HG03571 (cell line): ENCODE measurements around the gene TYROBP.
"Not testable (repeated sequence)": the region's sequence is repeated elsewhere in the genome, so short reads cannot be mapped to it uniquely, and the experiment has no call there.

Experiments used
- ATAC-seq: cut with Tn5 transposase; IDR thresholded peaks from one replicate; pipeline ENCODE4 v1.9.1; 2021; ENCODE audit not compliant: unreplicated experiment

TYROBP gene

DNA sequence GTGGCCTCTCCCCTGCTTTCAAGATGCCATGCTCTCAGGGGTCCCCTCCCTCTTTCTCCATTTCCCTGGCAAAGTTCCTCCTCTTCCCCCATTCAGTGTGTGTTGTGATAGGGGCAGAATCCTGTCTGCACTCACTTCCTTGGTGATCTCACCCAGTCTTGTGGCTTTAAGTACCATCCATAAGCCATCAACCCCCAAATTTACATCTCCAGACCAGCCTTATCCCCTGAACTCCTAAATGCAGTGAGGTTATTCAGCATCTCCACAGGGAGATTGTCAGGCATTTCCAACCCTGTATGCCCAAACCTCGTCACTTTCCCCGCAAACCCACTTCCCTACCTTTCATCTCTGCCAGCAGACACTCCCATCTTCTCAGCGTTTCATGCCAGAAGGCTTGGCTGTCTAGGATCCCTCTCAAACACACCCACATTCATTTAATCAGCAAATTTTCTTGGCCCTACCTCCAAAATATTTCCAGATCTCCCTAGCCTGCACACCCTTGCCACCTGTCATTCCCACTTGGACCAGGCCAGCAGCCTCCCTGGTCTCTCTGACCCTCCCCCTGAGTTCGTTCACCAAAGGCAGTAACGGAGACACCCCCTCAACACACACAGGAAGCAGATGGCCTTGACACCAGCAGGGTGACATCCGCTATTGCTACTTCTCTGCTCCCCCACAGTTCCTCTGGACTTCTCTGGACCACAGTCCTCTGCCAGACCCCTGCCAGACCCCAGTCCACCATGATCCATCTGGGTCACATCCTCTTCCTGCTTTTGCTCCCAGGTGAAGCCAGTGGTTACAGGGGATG lies 6.0 kb downstream of the TYROBP start, which contains the start of gene HCST:
TSS of gene HCST (plus strand) at position 676 of the 808 bp plus-strand sequence. CDS start at position 741, 65 bp downstream.
- no peak for ATAC-seq

DNA sequence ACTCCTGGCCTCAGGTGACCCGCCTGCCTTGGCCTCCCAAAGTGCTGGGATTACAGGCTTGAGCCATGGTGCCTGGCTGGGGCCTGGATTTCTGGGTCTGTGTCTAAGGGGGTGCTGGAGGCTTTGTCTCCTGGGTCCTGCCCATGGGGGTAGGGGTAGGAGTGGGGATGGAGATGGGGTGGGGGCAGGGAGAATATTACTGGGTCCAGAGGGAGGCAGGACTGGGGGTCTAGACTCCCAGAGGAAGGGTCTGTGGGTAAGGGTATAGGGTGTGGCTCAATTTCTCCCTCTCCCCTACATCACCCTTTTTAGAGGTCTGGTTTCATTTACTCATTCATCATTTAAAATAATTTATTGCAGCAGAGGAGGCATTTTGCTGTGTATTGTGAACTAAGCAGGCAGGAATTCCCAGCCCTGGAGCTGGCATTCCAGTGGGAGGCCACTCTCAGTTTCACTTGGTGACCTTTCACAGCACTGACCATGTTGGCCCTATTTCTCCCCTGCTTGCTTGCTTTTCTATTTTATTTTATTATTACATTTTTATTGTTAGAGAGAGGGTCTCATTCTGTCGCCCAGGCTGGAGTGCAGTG lies 6.9 kb downstream of the TYROBP start:
- ATAC-seq: no peak

DNA sequence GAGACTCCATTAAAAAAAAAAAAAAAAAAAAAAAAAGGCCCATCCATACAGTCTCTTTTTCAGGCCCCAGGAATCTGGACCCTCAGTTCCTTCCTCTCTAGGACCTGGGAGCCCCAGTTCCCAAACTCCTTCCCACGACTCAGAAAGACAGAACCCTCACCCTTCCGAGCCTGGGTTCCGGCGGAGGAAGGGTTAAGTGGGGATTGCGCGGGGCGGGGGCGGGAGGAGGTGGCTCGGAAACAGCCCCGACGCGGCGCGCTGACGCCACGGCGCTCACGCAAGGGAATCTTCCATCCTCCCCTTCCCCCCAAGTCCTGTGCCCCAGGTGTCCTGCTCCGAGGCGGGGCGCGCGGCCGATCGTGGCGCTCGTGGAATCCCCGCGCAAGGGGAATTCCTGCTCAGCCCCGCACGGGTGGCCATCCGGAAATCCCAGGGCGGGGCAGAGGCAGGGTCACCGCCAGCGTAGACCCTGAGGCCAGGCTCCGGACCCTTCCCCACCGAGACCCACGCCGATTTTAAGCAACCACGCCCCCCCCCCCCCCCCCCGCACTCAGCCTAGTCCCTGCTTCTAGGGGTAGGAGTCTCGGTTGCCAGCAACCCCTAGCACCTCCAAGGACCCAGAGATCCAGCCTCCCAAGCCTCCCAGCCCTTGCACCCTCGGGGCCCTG lies 8.4 kb downstream of the TYROBP start:
- ATAC-seq: no peak

DNA sequence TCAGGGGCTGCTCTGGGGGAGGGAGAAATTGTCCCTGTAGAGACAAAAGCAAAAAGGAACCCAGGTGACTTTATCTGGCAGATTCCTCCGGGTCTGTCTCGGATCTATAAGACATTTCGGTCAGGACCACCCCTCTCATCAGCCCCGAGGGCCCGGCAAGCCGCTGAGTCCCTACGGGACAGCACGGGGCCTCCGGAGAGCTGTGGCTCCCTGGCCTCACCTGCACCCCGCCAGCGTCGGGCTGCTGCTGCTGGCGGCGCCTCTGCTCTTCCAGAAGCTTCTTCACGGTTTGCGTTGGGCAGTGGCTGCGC lies 9.6 kb downstream of the TYROBP start:
- no peak for ATAC-seq

DNA sequence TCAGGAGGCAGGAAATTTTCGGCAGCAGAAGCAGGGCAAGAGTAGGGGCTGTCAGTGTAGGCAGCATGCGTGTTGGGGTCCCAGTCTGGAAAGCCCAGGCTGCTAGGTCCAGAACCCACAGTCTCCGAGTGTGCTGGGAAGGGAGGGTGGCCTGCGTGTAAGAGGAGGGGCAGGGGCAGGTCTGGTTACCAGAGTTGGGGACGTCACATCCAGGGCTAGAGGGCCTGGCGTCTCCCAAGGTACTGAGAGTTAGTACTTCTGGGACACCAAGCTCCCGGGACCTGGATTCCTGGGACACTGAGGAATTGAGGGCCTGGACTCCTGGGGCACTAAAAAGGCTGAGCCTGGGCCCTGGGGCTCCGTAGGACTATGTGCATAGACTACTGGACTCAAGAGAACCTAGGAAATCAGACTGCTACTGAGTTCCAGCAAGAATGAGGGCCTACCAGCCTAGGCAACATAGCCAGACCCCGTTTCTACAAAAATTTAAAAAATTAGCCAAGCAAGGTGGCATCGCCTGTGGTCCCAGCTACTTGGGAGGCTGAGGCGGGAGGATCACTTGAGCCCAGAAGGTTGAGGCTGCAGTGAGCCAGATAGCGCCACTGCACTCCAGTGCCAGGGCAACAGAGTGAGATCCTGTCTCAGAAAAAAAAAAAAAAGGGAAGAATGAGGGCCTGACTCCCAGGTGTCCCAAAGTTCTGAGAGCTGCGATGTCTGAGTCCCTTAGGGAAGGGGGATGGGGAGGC lies 10.2 kb downstream of the TYROBP start:
- ATAC-seq: no peak

DNA sequence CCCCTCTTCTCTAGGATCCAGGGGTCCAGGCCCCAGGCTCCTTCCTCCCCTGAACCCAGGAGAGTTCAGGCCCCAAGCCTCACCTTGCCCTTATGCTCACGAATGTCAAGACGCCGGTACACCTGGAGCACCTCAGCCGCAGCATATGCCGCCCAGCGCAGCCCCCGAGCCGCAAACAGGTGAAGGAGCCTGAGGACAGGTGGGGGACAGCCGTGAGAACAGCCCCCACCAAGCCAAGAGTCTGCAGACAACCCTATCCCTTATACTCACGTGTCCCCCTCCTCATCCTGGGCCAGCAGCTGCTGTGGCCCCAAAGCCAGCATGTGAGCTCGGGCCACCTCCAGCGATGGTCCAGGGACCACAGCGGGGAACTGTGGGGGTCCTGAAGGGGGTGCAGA lies 11.5 kb downstream of the TYROBP start:
- no peak for ATAC-seq

DNA sequence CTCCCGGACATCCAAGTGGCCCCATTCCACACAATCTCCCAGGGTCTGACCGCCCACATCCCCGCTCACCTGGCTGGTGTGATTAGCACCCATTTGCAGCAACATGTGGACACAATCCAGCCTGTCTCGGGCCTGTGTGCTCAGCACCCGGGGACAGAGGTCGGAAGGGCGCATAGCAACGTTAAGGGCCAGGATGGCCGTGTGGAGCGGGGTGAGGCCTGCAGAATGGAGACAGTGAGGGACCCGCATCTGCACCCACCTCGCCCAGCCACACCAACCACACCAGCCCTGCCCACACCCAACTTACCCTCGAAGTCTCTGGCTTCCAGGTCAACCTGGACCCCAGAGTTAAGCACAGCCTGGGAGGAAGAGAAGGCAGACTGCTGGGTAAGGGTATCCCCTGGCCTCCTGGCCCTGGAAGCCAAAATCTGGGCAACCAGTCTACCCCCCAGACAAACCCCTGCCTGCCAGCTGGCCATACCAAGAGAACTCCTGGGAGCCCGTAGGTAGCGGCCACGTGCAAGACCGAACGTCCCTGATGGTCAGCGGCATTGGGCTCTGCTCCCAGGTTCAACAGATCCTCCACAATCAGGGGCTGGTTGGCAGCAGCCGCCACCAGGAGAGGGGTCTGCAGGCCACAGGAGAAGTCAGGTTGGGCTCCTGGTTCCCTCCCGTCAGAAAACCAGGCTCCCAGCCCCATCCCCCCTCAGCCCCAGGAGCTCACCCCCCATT lies 12.0 kb downstream of the TYROBP start:
- no peak for ATAC-seq

DNA sequence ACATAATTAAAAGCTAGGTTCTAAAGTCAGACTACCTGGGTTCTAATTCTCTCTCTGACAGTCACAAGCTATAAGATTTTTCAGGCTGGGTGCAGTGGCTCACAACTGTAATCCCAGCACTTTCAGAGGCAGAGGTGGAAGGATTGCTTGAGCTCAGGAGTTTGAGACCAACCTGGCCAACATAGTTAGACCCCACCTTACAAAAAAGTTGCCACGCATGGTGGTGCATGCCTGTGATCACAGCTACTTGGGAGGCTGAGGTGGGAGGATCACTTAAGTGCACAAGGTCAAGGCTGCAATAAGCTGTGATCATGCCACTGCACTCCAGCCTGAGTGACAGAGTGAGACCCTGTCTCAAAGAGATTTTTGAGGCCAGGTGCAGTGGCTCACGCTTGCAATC lies 13.8 kb downstream of the TYROBP start:
- no peak for ATAC-seq

DNA sequence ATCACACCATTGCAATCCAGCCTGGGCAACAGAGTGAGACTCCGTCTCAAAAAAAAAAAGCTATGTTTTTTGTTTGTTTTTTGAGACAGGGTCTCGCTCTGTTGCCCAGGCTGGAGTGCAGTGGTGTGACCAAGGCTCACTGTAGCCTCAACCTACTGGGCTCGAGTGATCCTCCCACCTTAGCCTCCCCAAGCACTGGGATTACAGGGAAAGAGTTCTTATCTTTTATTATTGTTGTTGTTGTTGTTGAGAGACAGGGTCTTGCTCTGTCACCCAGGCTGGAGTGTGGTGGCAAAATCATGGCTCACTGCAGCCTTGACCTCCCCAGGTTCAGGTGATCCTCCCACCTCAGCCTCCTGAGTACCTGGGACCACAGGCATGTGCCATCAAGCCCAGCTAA lies 16.3 kb downstream of the TYROBP start:
- ATAC-seq: not testable (repeated sequence)

DNA sequence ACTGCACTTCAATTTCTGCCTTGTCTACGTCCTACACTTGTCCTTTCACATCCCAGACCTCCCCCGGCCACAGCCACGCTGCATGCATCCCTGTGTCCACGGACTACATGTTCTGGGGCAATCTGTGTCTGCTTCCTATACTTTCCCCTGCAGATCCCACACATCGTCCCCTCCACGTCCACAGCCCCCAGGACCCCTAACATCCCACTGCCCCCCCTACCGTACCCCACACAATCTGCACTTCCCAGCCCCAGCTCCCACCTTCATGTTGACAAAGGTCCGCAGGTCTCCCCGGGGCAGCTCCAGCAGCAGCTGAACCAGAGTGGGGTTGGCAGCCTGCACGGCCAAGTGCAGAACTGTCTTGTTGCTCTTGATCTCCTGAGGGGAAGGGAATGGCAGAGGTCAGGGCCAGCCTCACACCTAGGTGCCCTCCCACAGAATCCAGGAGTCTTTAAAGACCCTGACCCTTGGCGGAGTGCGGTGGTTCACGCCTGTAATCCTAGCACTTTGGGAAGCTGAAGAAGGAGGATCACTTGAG lies 17.9 kb downstream of the TYROBP start:
- no peak for ATAC-seq

DNA sequence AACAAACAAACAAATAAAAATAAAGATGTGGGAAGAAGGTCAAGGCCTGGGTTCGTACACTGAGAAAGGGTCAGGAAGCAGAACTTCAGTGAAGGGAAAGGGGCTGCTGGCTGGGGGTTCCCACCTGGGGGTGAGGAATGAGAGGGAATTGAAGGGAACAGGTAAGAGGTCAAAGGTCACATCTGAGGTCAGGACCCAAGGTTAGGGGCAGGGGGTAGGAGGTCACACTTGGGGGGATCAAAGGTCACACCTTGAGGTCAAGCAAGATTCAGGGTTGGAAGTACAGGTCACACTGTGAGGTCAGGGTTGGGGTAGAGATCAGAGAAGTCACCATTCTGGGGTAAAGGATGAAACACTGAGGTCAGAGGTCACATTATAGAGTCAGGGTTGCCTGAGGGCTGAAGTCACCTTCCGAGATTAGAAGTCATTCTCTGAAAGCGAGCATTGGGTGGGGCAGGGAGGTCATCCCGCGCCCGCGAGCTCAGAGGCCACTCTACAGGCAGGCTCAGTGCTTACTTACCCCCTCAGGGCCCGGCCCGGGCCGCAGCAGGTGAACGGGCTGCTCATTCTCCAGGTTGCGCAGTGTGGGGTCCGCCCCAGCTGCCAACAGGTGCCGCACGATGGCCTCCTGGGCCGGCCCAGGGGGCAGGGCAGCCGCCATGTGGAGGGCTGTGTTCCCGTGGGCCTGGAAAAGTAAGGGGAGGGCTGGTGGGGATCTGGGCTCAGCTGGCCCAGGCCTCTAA lies 18.6 kb downstream of the TYROBP start:
- no peak for ATAC-seq

DNA sequence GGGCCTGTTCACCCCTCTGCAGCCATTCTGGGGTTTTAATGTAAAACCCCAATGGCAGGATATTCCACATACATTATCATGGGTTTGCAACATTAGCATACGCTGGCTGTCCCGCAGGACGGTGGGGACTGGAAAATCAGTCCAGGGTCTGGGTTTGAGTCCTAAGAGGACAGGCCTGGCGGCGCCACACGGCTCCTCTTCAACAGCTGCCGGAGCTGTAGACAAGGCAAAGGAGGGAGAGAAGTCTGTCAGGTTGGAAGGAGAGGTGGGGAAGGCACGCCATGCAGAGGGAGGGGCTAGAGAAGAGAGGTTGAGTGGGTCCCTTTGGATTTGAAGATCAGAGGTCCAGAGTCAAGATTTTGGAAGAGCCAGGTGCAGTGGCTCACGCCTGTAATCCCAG lies 19.7 kb downstream of the TYROBP start:
- ATAC-seq: no peak

DNA sequence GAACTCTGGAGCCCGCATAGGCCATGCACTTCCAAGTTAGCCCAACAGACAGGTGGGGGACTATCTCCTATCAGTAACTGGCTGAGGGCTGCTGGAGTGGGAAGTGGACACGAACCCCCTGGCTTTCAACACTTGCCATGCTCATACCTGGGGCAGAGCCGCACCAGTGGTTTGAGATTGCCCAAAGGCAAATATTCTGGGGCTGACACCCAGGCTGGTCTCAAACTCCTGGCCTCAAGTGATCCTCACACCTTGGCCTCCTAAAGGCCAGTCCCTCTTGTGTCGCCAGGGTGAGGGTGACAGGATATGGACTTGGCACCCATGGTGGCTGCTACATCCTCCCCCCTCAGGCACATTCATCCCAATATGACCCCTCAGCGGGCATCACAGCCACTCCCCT lies 20.9 kb downstream of the TYROBP start:
- no peak for ATAC-seq

DNA sequence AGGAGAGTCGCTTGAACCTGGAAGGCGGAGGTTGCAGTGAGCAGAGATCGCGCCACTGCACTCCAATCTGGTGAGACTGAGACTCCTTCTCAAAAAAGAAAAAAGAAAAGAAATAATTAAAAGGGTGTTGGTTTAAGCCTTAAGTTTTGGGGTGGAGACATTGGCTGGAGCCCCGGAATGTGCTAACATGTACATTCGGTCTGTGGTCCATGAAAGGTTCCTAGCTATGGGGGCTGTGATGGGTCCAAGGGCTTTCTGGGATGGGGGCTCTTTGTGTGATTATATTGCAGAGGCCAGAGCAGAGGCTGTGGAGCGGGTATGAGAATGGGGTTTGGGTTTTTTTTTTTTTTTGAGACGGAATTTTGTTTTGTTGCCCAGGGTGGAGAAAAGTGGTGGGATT lies 22.2 kb downstream of the TYROBP start:
- ATAC-seq: no peak

DNA sequence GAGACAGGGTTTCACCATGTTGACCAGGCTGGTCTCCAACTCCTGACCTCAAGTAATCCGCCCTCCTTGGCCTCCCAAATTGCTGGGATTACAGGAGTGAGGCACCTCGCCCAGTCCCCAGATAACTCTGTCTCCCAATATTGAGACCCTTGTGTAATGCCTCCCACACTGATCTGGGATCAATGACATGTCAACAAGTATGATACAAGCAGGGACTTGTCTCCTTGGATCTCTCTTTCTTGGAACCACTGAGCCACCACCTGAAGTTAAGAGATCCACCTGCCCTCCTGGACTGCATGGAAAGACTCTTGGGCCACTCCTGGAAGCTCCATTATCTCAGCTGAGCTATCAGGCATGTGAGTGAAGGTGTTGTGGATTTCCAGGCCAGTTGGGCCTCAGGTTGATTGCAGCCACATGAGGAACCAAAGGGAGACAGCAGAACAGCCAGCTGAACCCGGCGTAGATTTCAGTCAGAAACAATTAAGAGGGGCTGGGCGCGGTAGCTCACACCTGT lies 22.8 kb downstream of the TYROBP start:
- no peak for ATAC-seq

DNA sequence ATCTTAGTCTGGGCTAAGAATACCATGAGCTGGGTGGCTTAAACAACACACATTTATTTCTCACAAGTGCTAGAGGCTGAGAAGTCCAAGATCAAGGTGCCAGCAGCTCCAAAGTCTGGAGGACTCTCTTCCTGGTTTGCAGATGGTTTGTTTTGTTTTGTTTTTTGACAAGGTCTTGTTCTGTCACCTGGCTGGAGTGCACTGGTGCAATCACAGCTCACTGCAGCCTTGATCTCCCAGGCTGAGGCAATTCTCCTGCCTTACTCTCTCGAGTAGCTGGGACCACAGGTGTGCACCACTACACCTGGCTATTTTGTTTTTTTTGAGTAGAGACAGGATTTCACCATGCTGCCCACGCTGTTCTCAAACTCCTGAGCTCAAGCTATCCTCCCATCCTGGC lies 24.2 kb downstream of the TYROBP start:
- no peak for ATAC-seq

DNA sequence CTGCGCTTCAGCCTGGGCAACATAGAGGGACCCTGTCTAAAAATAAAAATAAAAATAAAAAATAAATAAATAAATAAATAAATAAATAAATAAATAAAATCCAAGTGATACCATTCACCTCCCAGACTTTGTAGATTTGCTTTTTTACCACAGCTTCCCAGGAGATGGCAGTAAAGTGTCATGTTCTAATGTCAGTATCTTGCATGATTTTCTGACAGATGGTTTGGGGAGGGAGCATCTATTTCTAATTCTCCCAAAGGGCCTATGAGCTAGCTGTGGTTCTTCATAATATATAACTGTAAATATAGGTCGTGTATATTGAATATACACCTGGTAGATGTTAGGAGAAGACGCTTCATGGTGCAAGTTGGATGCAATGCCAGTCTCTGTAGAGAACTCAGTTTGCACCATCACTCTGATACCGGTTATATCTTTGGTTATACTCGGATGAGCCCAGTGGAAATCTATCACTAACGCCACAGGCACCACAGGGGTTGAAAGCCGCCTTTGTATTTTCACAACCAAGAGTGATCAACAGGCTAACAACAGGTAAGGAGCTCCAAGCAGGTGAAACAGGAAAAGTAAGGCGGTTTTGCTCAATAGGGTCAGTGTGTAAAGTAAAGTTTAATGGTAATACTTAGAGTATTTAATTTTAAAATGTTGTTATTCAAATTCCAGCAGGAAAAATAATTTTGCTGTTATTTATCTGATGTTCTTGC lies 25.8 kb downstream of the TYROBP start:
- ATAC-seq: no peak

DNA sequence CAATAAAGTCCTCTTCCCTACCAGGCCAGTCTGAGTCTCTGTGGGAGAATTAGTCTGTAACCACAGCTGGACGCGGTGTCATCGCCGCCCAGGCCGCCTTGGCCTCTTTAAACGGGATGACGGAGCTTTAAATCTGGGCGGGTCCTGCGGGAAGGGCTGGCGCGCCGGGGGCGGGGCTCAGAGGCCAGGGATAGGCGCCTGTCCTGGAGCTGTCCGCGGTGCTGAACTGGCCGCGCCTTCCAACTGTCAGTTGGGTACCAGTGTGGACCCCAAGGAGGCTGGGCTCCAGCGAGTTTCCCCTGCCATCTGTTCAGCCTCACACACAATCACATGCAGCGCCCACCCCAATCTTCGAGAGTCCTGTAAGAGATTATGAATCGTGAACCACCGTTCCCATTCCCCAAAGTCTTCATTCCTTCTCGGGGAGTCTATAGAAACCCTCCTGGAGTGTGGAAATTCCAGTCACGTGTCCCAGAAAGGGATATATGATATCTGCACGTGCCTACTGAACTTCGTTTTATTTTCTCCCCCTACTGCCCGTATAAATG lies 28.3 kb downstream of the TYROBP start:
- no peak for ATAC-seq

DNA sequence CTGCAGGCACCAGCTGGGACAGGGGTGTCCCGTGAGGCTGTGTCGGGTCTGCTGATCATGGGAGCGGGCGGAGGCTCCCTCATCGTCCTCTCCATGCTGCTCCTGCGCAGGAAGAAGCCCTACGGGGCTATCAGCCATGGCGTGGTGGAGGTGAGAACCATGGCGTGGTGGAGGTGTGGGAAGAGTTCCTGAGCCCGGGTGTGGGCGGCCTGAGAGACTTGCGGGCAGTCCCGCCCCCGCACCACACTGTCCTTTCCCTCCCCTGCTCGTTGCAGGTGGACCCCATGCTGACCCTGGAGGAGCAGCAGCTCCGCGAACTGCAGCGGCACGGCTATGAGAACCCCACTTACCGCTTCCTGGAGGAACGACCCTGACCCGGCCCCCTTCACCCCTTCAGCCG lies 29.0 kb downstream of the TYROBP start:
- no peak for ATAC-seq
